GM12801 (cell line): Measurements from ENCODE around the gene STK16.

Source experiments
- TF ChIP-seq, protein P1 (sequence below): IDR thresholded peaks from one replicate; pipeline ENCODE4 v1.5.1; 2011; ENCODE audit warnings: control low read depth; ENCODE audit not compliant: insufficient read length; ENCODE audit errors: extremely low read depth

STK16 gene

DNA sequence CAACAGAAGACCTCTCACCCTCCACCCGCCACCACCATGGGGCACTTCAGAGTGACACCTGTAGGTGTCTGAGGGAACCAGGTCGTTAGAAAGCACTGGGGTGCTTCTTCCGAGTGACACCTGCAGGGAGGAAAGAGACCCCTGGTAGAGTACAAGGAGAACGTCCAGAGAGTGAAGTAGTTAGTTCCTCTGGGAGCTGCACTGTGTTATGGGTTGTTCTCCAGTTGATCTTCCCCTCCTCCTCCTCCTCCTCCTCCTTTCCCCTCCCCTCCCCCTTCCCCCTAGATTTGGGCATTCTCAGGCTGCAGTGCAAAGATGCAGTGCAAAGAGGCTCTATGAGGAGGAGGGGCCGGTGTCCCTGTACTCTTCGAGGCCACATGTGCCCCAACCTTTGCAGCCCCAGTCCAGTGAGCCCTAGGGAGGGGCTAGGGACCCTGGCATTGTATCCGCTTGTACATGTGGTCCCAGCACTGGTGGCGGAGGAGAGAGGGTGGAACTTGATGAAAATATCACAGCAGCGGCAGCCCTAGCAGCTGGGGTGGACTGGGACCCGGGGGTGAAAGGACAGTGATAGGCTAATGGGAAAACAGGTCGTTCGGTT, 34.7 kb downstream of the STK16 start:
- TF ChIP-seq, protein P1, sequence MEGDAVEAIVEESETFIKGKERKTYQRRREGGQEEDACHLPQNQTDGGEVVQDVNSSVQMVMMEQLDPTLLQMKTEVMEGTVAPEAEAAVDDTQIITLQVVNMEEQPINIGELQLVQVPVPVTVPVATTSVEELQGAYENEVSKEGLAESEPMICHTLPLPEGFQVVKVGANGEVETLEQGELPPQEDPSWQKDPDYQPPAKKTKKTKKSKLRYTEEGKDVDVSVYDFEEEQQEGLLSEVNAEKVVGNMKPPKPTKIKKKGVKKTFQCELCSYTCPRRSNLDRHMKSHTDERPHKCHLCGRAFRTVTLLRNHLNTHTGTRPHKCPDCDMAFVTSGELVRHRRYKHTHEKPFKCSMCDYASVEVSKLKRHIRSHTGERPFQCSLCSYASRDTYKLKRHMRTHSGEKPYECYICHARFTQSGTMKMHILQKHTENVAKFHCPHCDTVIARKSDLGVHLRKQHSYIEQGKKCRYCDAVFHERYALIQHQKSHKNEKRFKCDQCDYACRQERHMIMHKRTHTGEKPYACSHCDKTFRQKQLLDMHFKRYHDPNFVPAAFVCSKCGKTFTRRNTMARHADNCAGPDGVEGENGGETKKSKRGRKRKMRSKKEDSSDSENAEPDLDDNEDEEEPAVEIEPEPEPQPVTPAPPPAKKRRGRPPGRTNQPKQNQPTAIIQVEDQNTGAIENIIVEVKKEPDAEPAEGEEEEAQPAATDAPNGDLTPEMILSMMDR = no peak

DNA sequence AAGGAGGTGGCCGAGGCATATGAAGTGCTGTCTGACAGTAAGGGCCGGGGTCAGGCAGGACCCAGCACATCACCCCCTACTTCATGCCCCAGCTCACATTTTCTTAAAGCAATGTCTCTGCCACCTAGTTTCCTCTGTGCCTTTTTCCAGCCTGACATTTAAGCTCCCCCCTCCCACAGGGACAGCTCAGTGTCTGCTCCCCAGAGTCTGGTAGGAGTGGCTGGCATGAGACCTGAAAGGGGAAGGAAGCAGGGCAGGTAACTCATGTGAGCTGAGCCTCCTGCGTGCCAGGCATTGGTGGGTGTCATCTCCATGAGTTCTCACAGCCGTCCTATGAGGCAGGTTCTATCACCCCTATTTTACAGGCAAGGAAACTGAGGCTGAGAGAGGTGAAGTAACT, 35.4 kb downstream of the STK16 start:
- TF ChIP-seq, protein P1 = no peak

DNA sequence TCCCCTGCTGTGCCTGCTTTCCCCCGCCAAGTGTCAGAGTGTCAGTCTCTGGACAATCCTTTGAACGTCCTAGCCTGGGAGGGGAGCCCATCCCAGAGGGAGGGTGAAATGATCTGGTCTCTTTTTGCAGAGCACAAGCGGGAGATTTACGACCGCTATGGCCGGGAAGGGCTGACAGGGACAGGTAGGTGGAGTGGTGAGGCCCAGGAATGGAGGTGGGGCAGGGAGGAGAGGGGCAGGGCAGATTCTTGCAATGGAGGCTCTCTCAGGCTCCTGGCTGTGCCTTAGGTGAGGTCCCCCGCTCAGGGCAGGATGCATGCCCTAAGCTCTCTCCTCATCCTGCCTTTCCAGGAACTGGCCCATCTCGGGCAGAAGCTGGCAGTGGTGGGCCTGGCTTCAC, 36.3 kb downstream of the STK16 start:
- TF ChIP-seq, protein P1 = no peak

DNA sequence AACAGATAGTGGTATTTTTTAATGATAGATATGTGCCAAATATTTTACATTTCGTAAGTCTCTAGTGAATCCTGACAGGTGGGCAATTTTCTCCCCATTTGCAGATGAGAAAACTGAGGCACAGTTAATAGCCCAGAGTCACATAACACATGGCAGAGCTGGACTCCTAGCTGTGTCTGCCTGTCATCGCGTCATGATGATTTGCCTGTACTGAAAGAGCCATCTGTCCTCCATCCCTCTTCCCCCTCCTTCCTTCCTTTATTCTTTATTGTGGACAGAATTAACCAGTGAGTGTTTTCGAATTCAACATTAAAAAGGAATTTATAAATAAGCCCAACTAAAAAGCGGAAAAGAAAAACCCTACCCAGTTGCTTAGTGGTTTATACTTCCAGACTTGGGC, 37.1 kb downstream of the STK16 start:
- TF ChIP-seq, protein P1 = no peak

DNA sequence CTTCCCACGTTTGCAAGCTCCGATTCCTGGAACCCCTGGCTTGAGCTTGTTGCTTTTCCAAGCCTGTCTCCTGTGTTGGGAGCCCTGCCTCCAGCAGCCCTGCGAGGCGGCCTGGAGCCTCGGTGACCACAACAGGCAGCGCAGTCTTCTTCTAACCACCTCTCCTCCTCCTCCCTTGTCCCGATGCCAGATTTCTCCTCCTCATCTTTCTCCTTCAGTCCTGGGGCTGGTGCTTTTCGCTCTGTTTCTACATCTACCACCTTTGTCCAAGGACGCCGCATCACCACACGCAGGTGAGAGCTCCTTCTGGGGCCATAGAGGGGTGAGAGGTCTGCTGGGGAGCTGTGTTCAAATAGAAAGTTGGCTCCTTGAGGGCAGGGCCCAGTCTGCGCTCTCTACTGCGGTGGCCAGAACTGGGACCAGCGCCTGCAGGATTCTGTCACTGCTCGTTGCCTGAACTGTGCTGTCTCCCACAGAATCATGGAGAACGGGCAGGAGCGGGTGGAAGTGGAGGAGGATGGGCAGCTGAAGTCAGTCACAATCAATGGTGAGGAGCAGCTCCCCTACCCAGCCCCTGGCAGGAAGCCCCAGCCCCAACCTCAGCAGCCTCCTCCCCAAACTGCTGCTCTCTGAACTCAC, 37.8 kb downstream of the STK16 start:
- TF ChIP-seq, protein P1 = no peak

DNA sequence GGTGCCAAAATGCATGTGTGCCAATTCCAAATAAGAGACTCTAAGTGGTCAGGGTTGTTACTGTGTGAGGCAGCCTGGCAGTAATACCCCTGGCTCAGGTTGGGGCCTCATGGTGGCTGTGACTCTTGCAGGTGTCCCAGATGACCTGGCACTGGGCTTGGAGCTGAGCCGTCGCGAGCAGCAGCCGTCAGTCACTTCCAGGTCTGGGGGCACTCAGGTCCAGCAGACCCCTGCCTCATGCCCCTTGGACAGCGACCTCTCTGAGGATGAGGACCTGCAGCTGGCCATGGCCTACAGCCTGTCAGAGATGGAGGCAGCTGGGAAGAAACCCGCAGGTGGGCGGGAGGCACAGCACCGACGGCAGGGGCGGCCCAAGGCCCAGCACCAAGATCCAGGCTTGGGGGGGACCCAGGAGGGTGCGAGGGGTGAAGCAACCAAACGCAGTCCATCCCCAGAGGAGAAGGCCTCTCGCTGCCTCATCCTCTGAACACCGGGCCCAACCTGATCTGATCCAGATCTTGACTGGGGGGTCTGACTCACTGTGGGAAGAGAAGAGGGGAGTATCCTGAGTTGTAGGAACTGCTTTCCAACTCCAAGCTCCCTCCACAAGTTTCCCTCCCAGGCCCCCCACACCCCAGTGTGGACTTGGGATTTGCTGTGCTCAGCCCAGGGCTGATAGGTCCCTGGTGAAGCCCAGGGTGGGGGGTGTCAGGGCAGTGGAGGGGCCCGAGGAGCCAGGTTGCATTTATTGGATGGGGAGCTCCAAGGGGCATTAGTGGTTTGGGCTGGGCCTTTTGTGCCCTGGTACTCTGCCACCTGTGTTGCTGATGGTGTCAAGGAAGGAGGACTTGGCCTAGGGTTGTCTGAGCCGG, 39.5 kb downstream of the STK16 start:
- TF ChIP-seq, protein P1 = no peak

DNA sequence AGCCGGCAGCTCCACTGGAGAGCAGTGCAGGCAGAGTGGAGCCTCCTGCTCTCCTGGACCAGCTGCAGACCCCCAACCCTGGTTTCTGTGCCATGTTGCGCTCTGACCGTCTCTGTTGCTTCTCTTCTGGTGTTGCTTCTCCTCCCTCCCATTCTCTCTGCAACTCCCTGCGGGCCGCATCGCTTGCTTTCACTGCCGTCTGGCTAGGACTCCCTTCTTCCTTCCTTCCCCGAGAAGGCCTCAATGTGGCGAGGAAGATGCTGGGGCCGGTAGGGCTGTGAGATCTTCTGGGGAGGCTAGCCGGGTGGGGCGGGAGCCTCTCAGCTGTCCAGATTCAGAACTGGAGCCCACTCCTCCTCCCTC, 40.1 kb downstream of the STK16 start:
- TF ChIP-seq, protein P1 = no peak
